Omental fat pad (tissue), 4 donors: ENCODE data around the gene POLR1E. TPM values are rescaled to one million over a fixed set of nuclear protein-coding genes. Genes with fewer than 3 reads are reported as not detected.
A peak's percentile ranks its signal among the peaks of the same experiment; 100 is the strongest.
"Not testable (repeated sequence)": the region's sequence is repeated elsewhere in the genome, so short reads cannot be mapped to it uniquely, and the experiment has no call there.

Experiments used
- ATAC-seq: fragments of 150-250 bp; one replicate; pipeline ENCODE4 v1.9.1; 2016; ENCODE audit warnings: mild to moderate bottlenecking, moderate library complexity; ENCODE audit not compliant: low FRiP score
- DNase-seq: peaks from one replicate; pipeline ENCODE4 v3.0.0-alpha.2; 2019; ENCODE audit warnings: low spot score
- total RNA-seq, 4 donors: library from RNA; depleted of rRNA; stranded (reverse); fragments of >200 nt; gene quantifications; one replicate each; pipeline ENCODE4 v1.1.0, GENCODE V29; 2016
- TF ChIP-seq, protein P1 (sequence below), 3 donors: fragments of 450-650 bp; IDR thresholded peaks; one replicate each; pipeline ENCODE4 v1.5.1; 2016 to 2017; ENCODE audit warnings: antibody characterized with exemption in 3 of 3, mild to moderate bottlenecking in 3 of 3, moderate library complexity in 2 of 3

Gene POLR1E
- total RNA-seq, 4 donors from 2014 or later, result 23.6 to 59.1 (median 41.6) TPM

DNA sequence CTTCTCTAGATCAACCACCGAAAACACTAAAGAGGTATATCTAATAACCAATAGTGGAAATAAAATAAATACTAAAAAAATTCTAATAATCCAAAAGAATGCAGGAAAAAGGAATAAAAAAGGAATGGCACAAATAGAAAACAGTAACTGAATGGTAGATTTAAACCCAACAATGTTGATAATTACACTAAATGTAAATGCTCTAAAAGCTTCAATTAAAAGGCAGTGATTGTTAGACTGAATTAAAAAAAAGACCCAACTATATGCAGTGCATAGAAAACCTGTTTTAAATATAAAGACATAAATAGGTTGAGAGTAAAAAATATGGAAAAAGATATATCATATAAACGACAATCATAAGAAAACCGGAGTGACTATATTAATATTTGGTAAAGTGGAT lies 11.3 kb upstream of the POLR1E start:
- TF ChIP-seq, protein P1, sequence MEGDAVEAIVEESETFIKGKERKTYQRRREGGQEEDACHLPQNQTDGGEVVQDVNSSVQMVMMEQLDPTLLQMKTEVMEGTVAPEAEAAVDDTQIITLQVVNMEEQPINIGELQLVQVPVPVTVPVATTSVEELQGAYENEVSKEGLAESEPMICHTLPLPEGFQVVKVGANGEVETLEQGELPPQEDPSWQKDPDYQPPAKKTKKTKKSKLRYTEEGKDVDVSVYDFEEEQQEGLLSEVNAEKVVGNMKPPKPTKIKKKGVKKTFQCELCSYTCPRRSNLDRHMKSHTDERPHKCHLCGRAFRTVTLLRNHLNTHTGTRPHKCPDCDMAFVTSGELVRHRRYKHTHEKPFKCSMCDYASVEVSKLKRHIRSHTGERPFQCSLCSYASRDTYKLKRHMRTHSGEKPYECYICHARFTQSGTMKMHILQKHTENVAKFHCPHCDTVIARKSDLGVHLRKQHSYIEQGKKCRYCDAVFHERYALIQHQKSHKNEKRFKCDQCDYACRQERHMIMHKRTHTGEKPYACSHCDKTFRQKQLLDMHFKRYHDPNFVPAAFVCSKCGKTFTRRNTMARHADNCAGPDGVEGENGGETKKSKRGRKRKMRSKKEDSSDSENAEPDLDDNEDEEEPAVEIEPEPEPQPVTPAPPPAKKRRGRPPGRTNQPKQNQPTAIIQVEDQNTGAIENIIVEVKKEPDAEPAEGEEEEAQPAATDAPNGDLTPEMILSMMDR (IDR thresholded peaks at IDR 0.05), result no peak
- no peak for ATAC-seq
- no peak for DNase-seq

DNA sequence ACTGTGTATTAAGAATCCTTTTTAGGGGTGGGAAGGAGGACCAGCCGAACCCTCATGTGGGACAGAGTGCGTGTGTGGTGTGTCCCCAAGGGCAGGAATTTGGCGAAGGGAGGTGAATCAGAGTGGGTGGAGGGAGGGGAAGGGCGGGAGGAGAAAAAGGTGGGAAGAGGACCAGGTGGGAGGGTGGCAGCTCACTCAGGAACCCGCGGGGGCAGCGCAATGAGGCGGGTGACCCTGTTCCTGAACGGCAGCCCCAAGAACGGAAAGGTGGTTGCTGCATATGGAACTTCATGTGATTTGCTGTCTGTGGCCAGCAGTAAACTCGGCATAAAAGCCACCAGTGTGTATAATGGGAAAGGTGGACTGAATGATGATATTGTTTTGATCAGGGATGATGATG lies 8.8 kb upstream of the POLR1E start:
- no peak for ATAC-seq
- TF ChIP-seq, protein P1 (IDR thresholded peaks at IDR 0.05), result no peak
- no peak for DNase-seq

DNA sequence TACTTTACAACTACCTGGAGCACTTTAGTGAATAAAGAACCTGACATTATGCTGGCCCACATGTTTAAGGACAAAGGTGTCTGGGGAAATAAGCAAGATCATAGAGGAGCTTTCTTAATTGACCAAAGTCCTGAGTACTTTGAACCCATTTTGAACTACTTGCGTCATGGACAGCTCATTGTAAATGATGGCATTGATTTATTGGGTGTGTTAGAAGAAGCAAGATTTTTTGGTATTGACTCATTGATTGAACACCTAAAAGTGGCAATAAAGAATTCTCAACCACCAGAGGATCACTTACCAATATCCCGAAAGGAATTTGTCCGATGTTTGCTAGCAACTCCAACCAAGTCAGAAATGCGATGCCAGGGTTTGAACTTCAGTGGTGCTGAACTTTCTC lies 8.3 kb upstream of the POLR1E start:
- DNase-seq, ATAC-seq: not testable (repeated sequence)

DNA sequence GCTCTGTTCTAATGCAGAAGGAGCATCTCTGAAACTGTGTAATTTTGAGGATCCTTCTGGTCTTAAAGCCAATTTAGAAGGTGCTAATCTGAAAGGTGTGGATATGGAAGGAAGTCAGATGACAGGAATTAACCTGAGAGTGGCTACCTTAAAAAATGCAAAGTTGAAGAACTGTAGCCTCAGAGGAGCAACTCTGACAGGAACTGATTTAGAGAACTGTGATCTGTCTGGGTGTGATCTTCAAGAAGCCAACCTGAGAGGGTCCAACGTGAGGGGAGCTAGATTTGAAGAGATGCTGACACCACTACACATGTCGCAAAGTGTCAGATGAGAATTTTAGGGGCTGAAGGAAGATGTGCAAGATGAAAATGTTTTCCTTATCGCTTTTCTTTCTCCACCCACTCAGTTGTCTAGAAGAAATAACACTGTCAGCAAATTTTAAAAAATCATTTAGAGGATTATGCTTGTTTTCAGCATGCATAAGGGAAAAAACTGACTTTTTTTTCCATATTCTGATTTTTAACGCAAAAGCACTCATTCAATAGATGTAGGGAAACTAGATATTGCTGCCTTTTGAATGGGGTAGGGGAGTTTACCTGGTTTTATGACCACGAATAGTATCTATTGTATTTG lies 7.6 kb upstream of the POLR1E start:
- not testable (repeated sequence) for ATAC-seq, DNase-seq

DNA sequence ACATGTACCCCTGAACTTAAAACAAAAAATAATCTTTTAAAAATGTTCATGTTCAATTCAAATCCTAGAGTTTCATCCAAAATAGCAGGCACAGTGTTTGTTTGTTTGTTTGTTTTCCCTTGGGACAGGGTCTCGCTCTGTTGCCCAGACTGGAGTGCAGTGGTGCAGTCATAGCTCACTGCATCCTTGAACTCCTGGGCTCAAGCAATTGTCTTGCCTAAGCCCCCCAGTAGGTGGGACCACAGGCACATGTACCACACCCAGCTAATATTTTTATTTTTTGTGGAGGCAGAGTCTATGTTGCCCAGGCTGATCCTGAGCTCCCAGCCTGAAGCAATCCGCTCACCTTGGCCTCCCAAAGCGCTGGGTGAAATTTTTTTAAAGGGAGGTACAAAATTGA lies 5.0 kb upstream of the POLR1E start:
- ATAC-seq, result no peak
- TF ChIP-seq, protein P1 (IDR thresholded peaks at IDR 0.05), result no peak
- DNase-seq, result no peak

DNA sequence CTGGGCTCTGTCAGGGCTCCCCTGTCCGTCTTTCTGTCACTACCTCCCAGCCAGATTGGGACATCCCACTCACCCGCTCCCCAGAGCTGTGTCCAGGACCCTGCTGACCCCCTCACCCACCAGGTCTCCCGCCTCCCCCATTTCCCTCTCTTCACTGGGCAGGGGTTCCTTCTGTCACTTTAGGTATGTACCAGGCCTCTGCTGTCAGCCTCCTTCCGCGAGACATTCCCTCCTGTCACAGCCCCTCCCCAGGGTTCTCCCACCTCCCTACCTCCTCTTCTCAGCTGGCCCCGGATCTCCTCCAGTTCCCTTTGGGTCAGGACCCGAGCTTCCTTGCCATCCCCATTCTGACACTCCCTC lies 488 bp downstream of the POLR1E start:
- ATAC-seq, result peak; percentile 16
- TF ChIP-seq, protein P1 (IDR thresholded peaks at IDR 0.05), result no peak

DNA sequence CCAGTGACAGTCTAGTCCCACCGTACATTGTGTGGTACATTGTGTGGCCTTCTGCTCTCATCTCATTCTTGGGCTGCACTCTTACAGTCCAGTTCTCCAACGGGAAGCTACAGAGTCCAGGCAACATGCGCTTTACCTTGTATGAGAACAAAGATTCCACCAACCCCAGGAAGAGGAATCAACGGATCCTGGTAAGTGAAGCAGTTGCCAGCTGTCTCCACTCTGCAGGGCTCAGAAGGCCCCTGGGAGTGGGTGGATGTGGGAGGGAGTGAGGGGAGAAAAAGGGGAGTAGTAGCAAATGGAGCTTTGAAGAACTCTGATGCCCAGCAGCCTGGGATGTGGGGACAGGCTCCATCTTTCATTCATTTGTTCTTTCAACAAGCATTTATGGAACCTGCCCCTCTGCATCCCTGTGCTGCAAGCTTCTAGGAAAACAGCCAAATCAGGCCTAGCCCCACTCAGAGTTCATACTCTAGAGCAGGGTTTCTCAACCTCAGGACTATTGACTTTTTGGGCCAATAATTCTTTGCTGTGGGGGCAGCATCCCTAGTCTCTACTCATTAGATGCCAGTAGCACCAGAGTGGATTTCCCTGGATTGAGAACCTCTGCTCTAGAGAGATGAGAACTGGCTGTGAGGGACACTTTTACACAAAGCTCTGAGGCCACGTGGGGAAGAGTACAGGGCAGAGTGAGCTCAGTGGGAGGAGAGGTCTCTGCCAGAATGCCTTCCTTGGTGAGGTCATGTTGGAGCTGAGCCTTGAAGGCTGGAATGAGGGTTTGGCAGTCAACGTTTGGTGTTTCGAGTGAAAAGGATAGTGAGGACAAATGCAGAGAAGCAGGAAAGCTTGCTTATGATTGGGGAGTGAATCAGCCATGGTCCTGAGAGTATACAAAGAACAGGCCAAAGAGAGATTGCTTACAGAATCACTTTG lies 1.1 kb downstream of the POLR1E start:
- DNase-seq, result no peak
- peak; percentile 79 for ATAC-seq
- TF ChIP-seq, protein P1 (IDR thresholded peaks at IDR 0.05), result no peak

More for the DNA sequence above, 488 bp downstream of the POLR1E start:
- no peak for DNase-seq

DNA sequence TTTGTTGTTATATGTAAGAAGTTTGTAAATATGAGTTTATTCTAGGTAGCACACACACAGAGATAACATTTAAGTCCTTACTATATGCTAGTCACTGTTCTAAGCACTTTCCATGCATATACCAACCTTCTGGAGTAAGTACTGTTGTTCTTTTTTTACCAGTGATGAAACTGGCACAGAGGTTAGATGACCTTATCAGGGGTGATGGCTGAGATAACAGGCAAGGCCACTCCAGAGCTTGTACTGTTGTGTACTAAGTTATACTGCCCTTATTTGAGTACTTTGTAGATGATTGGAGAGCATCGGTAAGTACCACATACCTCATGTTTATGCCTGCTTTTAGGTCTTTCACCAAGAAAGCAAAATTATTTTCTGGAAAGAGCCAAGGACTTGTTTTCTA lies 6.2 kb downstream of the POLR1E start:
- no peak for DNase-seq
- no peak for ATAC-seq

More for the DNA sequence above, 6.2 kb downstream of the POLR1E start:
- TF ChIP-seq, protein P1 (IDR thresholded peaks at IDR 0.05), result no peak
